ENCODE measurements around the gene LIMA1.

LIMA1 gene

GRCh38 chr12:50181691-50182090, 101.6 kb downstream of the LIMA1 start:
- ATAC-seq: no peak
- TF ChIP-seq ZNF565 (CRISPR knock-in tag; conservative IDR thresholded peaks at IDR 0.05; ENCODE audit: low read depth): no peak
- no peak for TF ChIP-seq CREB5 (CRISPR knock-in tag; IDR thresholded peaks at IDR 0.05; ENCODE audit: low read depth)
- TF ChIP-seq ZC3H10 (CRISPR knock-in tag; IDR thresholded peaks at IDR 0.05): no peak
- TF ChIP-seq ZNF8 (CRISPR knock-in tag; IDR thresholded peaks at IDR 0.05): no peak
- TF ChIP-seq ZFP3 (CRISPR knock-in tag; IDR thresholded peaks at IDR 0.05): no peak
- TF ChIP-seq CSRNP3 (CRISPR knock-in tag; IDR thresholded peaks at IDR 0.05): no peak
- no peak for TF ChIP-seq PATZ1 (CRISPR knock-in tag; IDR thresholded peaks at IDR 0.05; ENCODE audit: borderline replicate concordance)
- no peak for TF ChIP-seq TCF4 (CRISPR knock-in tag; IDR thresholded peaks at IDR 0.05; ENCODE audit: borderline replicate concordance)
- TF ChIP-seq CSDC2 (CRISPR knock-in tag; IDR thresholded peaks at IDR 0.05): no peak
- TF ChIP-seq OSR1 (CRISPR knock-in tag; IDR thresholded peaks at IDR 0.05): no peak
- no peak for TF ChIP-seq SNAI2 (CRISPR knock-in tag; IDR thresholded peaks at IDR 0.05)
- no peak for TF ChIP-seq ISL1 (CRISPR knock-in tag; IDR thresholded peaks at IDR 0.05)
- TF ChIP-seq ZFP30 (CRISPR knock-in tag; IDR thresholded peaks at IDR 0.05): no peak
- no peak for TF ChIP-seq TSHZ2 (CRISPR knock-in tag; IDR thresholded peaks at IDR 0.05)
- no peak for TF ChIP-seq ZNF70 (CRISPR knock-in tag; IDR thresholded peaks at IDR 0.05)

- no peak for ATAC-seq
- TF ChIP-seq CREB5 (CRISPR knock-in tag; IDR thresholded peaks at IDR 0.05; ENCODE audit: low read depth) (no peak), PATZ1 (CRISPR knock-in tag; IDR thresholded peaks at IDR 0.05; ENCODE audit: borderline replicate concordance) (no peak), CSDC2 (CRISPR knock-in tag; IDR thresholded peaks at IDR 0.05) (no peak), ZC3H10 (CRISPR knock-in tag; IDR thresholded peaks at IDR 0.05) (no peak), RARB (CRISPR knock-in tag; IDR thresholded peaks at IDR 0.05) (no peak), TCF4 (CRISPR knock-in tag; IDR thresholded peaks at IDR 0.05; ENCODE audit: borderline replicate concordance) (no peak), TOX (CRISPR knock-in tag; IDR thresholded peaks at IDR 0.05; ENCODE audit: borderline replicate concordance) (no peak), PPARA (CRISPR knock-in tag; IDR thresholded peaks at IDR 0.05; ENCODE audit: borderline replicate concordance) (no peak), CSRNP3 (CRISPR knock-in tag; IDR thresholded peaks at IDR 0.05) (no peak), ESRRG (CRISPR knock-in tag; IDR thresholded peaks at IDR 0.05) (no peak), OSR1 (CRISPR knock-in tag; IDR thresholded peaks at IDR 0.05) (no peak), ARNTL (CRISPR knock-in tag; IDR thresholded peaks at IDR 0.05; ENCODE audit: borderline replicate concordance, low read depth) (no peak), ZFP3 (CRISPR knock-in tag; IDR thresholded peaks at IDR 0.05) (no peak), ZNF8 (CRISPR knock-in tag; IDR thresholded peaks at IDR 0.05) (no peak), POU6F1 (CRISPR knock-in tag; IDR thresholded peaks at IDR 0.05; ENCODE audit: borderline replicate concordance, low read depth) (no peak)
Measured at GRCh38 chr12:50175716-50176026, 107.6 kb downstream of the LIMA1 start.
